IMR-90 (cell line): ENCODE measurements around the gene MFRP. TPM values are rescaled to one million over a fixed set of nuclear protein-coding genes. Genes with fewer than 3 reads are reported as not detected.

Experiments used
- ATAC-seq: fragments of 200-7000 bp; cut with Tn5 transposase; 2 replicates; pipeline ENCODE4 v1.9.1; 2020; ENCODE audit warnings: low read depth, mild to moderate bottlenecking, moderate library complexity
- BruUV-seq: library from RNA; stranded (reverse); fragments of 400-500 nt; replicated peaks from 2 replicates; lab custom pipeline; 2021; lab: Mats Ljungman, UMichigan
- CTCF ChIA-PET: fragments of 300-600 bp; formaldehyde crosslinking; extraction: SDS; loops from one replicate; lab custom pipeline; 2021; ENCODE audit warnings: antibody characterized with exemption; lab: Yijun Ruan, JAX
- POLR2A ChIA-PET: fragments of 300-600 bp; sonication (Branson Sonifier 250); formaldehyde crosslinking; loops from one replicate; lab custom pipeline; 2022; ENCODE audit warnings: antibody characterized with exemption; ENCODE audit not compliant: unreplicated experiment; lab: Charles Lee
- DNase-seq: peaks from one replicate; pipeline ENCODE4 v3.0.0; 2013
- H2AFZ ChIP-seq: replicated peaks from 2 replicates; pipeline ENCODE3; 2013; ENCODE audit warnings: low read length, mild to moderate bottlenecking; ENCODE audit not compliant: poor library complexity
- H2AK5ac ChIP-seq: 2 replicates; pipeline ENCODE4 v1.6.1; 2013; ENCODE audit warnings: low read depth, low read length, inconsistent platforms
- H2AK9ac ChIP-seq: replicated peaks from 2 replicates; pipeline ENCODE3; 2013; ENCODE audit warnings: mild to moderate bottlenecking, low read depth, low read length, moderate library complexity; ENCODE audit not compliant: poor library complexity
- H2BK120ac ChIP-seq: 2 replicates; pipeline ENCODE4 v1.6.1; 2013; ENCODE audit warnings: low read depth, low read length, inconsistent platforms
- H2BK15ac ChIP-seq: 3 replicates; pipeline ENCODE4 v1.6.1; 2013; ENCODE audit warnings: low read depth, low read length, inconsistent platforms
- H2BK20ac ChIP-seq: 2 replicates; pipeline ENCODE4 v1.6.1; 2013; ENCODE audit warnings: low read depth, mild to moderate bottlenecking, inconsistent platforms, low read length, moderate library complexity
- H2BK5ac ChIP-seq: 2 replicates; pipeline ENCODE4 v1.6.1; 2013; ENCODE audit warnings: mild to moderate bottlenecking, low read depth, low read length, inconsistent platforms; ENCODE audit not compliant: poor library complexity, severe bottlenecking
- H3K14ac ChIP-seq: replicated peaks from 2 replicates; pipeline ENCODE4 v1.6.1; 2013; ENCODE audit warnings: low read depth, low read length, inconsistent platforms
- H3K18ac ChIP-seq: 2 replicates; pipeline ENCODE4 v1.6.1; 2013; ENCODE audit warnings: low read depth, low read length, control low read depth
- H3K23ac ChIP-seq: 2 replicates; pipeline ENCODE4 v1.6.1; 2013; ENCODE audit warnings: low read depth, low read length, inconsistent platforms
- H3K27ac ChIP-seq: 2 replicates; pipeline ENCODE4 v1.5.1; 2013; ENCODE audit warnings: mild to moderate bottlenecking, control low read depth, low read length; ENCODE audit not compliant: insufficient read depth
- H3K27me3 ChIP-seq: 2 replicates; pipeline ENCODE4 v1.6.1; 2013; ENCODE audit warnings: low read length; ENCODE audit not compliant: control insufficient read depth, insufficient read depth
- H3K36me3 ChIP-seq: 2 replicates; pipeline ENCODE4 v1.6.1; 2013; ENCODE audit warnings: low read length, mixed read lengths; ENCODE audit not compliant: control insufficient read depth, insufficient read depth
- H3K4ac ChIP-seq: 2 replicates; pipeline ENCODE4 v1.6.1; 2013; ENCODE audit warnings: low read depth, low read length, inconsistent platforms
- H3K4me1 ChIP-seq: 2 replicates; pipeline ENCODE4 v1.6.1; 2013; ENCODE audit warnings: low read length, mixed read lengths; ENCODE audit not compliant: control insufficient read depth, insufficient read depth
- H3K4me2 ChIP-seq: 2 replicates; pipeline ENCODE4 v1.6.1; 2013; ENCODE audit warnings: low read depth, mild to moderate bottlenecking, control low read depth, low read length, moderate library complexity
- H3K4me3 ChIP-seq: 2 replicates; pipeline ENCODE4 v1.5.1; 2013; ENCODE audit warnings: low read depth, mild to moderate bottlenecking, control low read depth, low read length, moderate library complexity; ENCODE audit not compliant: insufficient read depth
- H3K56ac ChIP-seq: 2 replicates; pipeline ENCODE4 v1.6.1; 2013; ENCODE audit warnings: low read length, inconsistent platforms; ENCODE audit not compliant: insufficient read depth; ENCODE audit errors: extremely low read depth
- H3K79me1 ChIP-seq, 2 experiments: 2 replicates each; pipeline ENCODE4 v1.6.1; 2013; ENCODE audit warnings: low read length in 2 of 2, inconsistent platforms in 1 of 2, low read depth in 1 of 2
- H3K9ac ChIP-seq: 2 replicates; pipeline ENCODE4 v1.6.1; 2013; ENCODE audit warnings: low read depth, low read length, control low read depth
- H3K9me1 ChIP-seq: 2 replicates; pipeline ENCODE4 v1.6.1; 2013; ENCODE audit warnings: low read length, inconsistent platforms; ENCODE audit not compliant: insufficient read depth
- H3K9me3 ChIP-seq: 2 replicates; pipeline ENCODE4 v1.6.1; 2013; ENCODE audit warnings: low read length; ENCODE audit not compliant: control insufficient read depth, insufficient read depth
- H4K20me1 ChIP-seq: 2 replicates; pipeline ENCODE4 v1.6.1; 2013; ENCODE audit warnings: low read length, inconsistent platforms; ENCODE audit not compliant: insufficient read depth
- H4K5ac ChIP-seq: 2 replicates; pipeline ENCODE4 v1.6.1; 2013; ENCODE audit warnings: mild to moderate bottlenecking, low read depth, low read length, control low read depth
- H4K8ac ChIP-seq, 2 experiments: 2 replicates each; pipeline ENCODE4 v1.6.1; 2013; ENCODE audit warnings: low read depth in 2 of 2, low read length in 2 of 2, control low read depth in 1 of 2, inconsistent platforms in 1 of 2
- H4K91ac ChIP-seq: 2 replicates; pipeline ENCODE4 v1.6.1; 2013; ENCODE audit warnings: low read depth, low read length, inconsistent platforms; ENCODE audit not compliant: insufficient read depth
- BHLHE40 ChIP-seq: fragments of 150-350 bp; IDR thresholded peaks from 2 replicates; pipeline ENCODE4 v1.6.1; 2016; ENCODE audit warnings: mild to moderate bottlenecking, low read depth, low read length
- CEBPB ChIP-seq: IDR thresholded peaks from 2 replicates; pipeline ENCODE4 v1.6.1; 2012; ENCODE audit warnings: low read depth, low read length, improper control_type of control experiment
- CHD1 ChIP-seq: IDR thresholded peaks from 2 replicates; pipeline ENCODE4 v1.6.1; 2012; ENCODE audit warnings: low read depth, low read length, improper control_type of control experiment
- CTCF ChIP-seq: conservative IDR thresholded peaks from 2 replicates; pipeline ENCODE4 v1.5.1; 2012; ENCODE audit warnings: mild to moderate bottlenecking, low read depth, low read length, improper control_type of control experiment
- FOS ChIP-seq: fragments of 150-350 bp; IDR thresholded peaks from 2 replicates; pipeline ENCODE4 v1.6.1; 2016; ENCODE audit warnings: low read depth, low read length
- MAZ ChIP-seq: IDR thresholded peaks from 2 replicates; pipeline ENCODE4 v1.6.1; 2012; ENCODE audit warnings: low read depth, mild to moderate bottlenecking, low read length, improper control_type of control experiment, moderate library complexity, borderline replicate concordance
- MXI1 ChIP-seq: IDR thresholded peaks from 2 replicates; pipeline ENCODE4 v1.6.1; 2012; ENCODE audit warnings: low read depth, mild to moderate bottlenecking, low read length, moderate library complexity, borderline replicate concordance
- NFE2L2 ChIP-seq: fragments of 150-350 bp; IDR thresholded peaks from 2 replicates; pipeline ENCODE4 v1.6.1; 2016; ENCODE audit warnings: low read depth, mild to moderate bottlenecking, low read length
- POLR2A ChIP-seq: IDR thresholded peaks from 2 replicates; pipeline ENCODE4 v1.6.1; 2012; ENCODE audit warnings: mild to moderate bottlenecking, low read depth, low read length
- RAD21 ChIP-seq: IDR thresholded peaks from 2 replicates; pipeline ENCODE4 v1.6.1; 2012; ENCODE audit warnings: low read length, improper control_type of control experiment
- RCOR1 ChIP-seq: IDR thresholded peaks from 2 replicates; pipeline ENCODE4 v1.6.1; 2012; ENCODE audit warnings: mild to moderate bottlenecking, low read length, improper control_type of control experiment; ENCODE audit not compliant: insufficient replicate concordance
- RFX5 ChIP-seq: IDR thresholded peaks from 2 replicates; pipeline ENCODE4 v1.8.0; 2012; ENCODE audit warnings: low read depth, mild to moderate bottlenecking, low read length, moderate library complexity
- SMC3 ChIP-seq: fragments of 150-350 bp; IDR thresholded peaks from 2 replicates; pipeline ENCODE4 v1.6.1; 2016; ENCODE audit warnings: low read depth, mild to moderate bottlenecking, antibody characterized with exemption, low read length, moderate library complexity
- USF2 ChIP-seq: fragments of 150-350 bp; IDR thresholded peaks from 2 replicates; pipeline ENCODE4 v1.6.1; 2017; ENCODE audit warnings: mild to moderate bottlenecking, antibody characterized with exemption, low read length, low read depth
- WGBS, 2 experiments: methylation state at CpG; one replicate each; pipeline versions ENCODE4 v1.1.5 to v1.1.7; 2013; ENCODE audit warnings: missing lambda C conversion rate in 2 of 2; ENCODE audit not compliant: insufficient read length in 1 of 2; ENCODE audit errors: extremely low coverage in 2 of 2; 5-methylcytosine and 5-hydroxymethylcytosine counted together
- dilution Hi-C: fragments of 300-500 bp; cut with HindIII; formaldehyde crosslinking; loops from one replicate; pipeline ENCODE4 v1.14.3; 2018; ENCODE audit warnings: low sequenced_read_pairs; ENCODE audit not compliant: unreplicated experiment
- in situ Hi-C: fragments of 300-500 bp; cut with MboI; formaldehyde crosslinking; loops from 3 replicates; pipeline ENCODE4 v1.14.3; 2019; ENCODE audit warnings: low sequenced_read_pairs, inconsistent platforms, mixed read lengths
- intact Hi-C: fragments of 100-400 bp; cut with micrococcal nuclease; formaldehyde crosslinking; loops from 2 replicates; pipeline ENCODE4 v1.10.0; 2022
- polyA plus RNA-seq, 3 experiments: library from polyadenylated mRNA; depleted of rRNA; stranded (reverse); fragments of >200 nt; gene quantifications; 2 replicates each; pipeline ENCODE4 v1.2.3, GENCODE V29; 2012; ENCODE audit warnings: low replicate concordance in 1 of 3
- total RNA-seq: library from RNA; depleted of rRNA; stranded (reverse); fragments of >200 nt; gene quantifications from 2 replicates; pipeline ENCODE4 v1.2.3, GENCODE V29; 2012

The MFRP gene
- total and polyA plus RNA-seq, 2 of the 4 experiments (the other 2 are of a cell fraction), result not detected

GRCh38 chr11:119342023-119342300 is 4.5 kb downstream of the MFRP start:
- Histone ChIP-seq H4K91ac (no peak overlapping the region), H3K4me1 (peaks cover 17% of the 10 kb centered on the region), H4K20me1 (peaks cover 5% of the 10 kb centered on the region; the same call in 1 of the 2 replicates), H2AK5ac (peak overlapping the region; percentile 52; the same call in 1 of the 2 replicates), H3K56ac (no peak overlapping the region), H3K4ac (no peak overlapping the region), H3K36me3 (no peaks in the 10 kb centered on the region), H2AFZ (peak overlapping the region; percentile 48), H3K4me3 (no peak overlapping the region), H3K18ac (no peak overlapping the region), H2AK9ac (no peak overlapping the region), H3K79me1 (peaks cover 9 to 20% of the 10 kb centered on the region in 2 experiments; a peak in 3 of 4 replicates), H3K9me3 (no peaks in the 10 kb centered on the region), H3K9ac (no peak overlapping the region), H2BK20ac (no peak overlapping the region), H3K14ac (no peak overlapping the region), H3K4me2 (no peak overlapping the region), H2BK120ac (no peak overlapping the region), H3K27ac (no peak overlapping the region), H3K27me3 (peaks cover 14% of the 10 kb centered on the region), H4K8ac (no peak overlapping the region), H3K9me1 (no peaks in the 10 kb centered on the region), H4K5ac (no peak overlapping the region), H3K23ac (no peak overlapping the region), H2BK15ac (no peak overlapping the region), H2BK5ac (no peak overlapping the region)
- in situ Hi-C loops, result no loop called here
- POLR2A ChIA-PET, result no interaction called here
- TF ChIP-seq MXI1 (no peak), RAD21 (no peak), FOS (no peak), BHLHE40 (no peak), RCOR1 (no peak), MAZ (no peak), POLR2A (no peak), CTCF (no peak), CHD1 (no peak), CEBPB (no peak), RFX5 (no peak), USF2 (no peak), SMC3 (no peak), NFE2L2 (no peak)
- whole genome bisulfite sequencing, 2 experiments, result 81% methylated on average over 3 of the region's 7 CpGs; no CpG with 5 or more reads in 1 of the 2 experiments
- DNase-seq (no peak), ATAC-seq (no peak)
- BruUV-seq, result no TSS peak
- CTCF ChIA-PET, result interaction anchor here (1.2 kb wide), 1 partner anchor 14 kb away, joined by 3 read pairs; no protein-coding TSS in a partner anchor
- dilution Hi-C loops, result no loop called here
- intact Hi-C loops, result no loop called here
